Pancreas (tissue), 10 donors: ENCODE results near the gene NOG. TPM values are rescaled to one million over a fixed set of nuclear protein-coding genes. Genes with fewer than 3 reads are reported as not detected.

Experiments
- ATAC-seq, 4 donors: fragments of 200-7000 bp; cut with Tn5 transposase; one replicate each; pipeline versions ENCODE4 v1.8.0 to v1.9.1; 2020; ENCODE audit warnings: mild to moderate bottlenecking in 4 of 4, moderate library complexity in 4 of 4
- DNase-seq, 6 donors: peaks; one replicate each; pipeline ENCODE4 v3.0.0-alpha.2; 2020
- FAIRE-seq: peaks from 2 replicates; lab custom pipeline; 2012; peaks lifted over from hg19 to GRCh38; lab: Jason Lieb, UNC
- H3K27ac ChIP-seq, 4 donors: fragments of 200-600 bp; sonication (generic); 1 replicate in 3 of 4; 2 replicates in 1 of 4; pipeline versions ENCODE4 v1.5.0 to v1.8.0; 2020
- H3K27me3 ChIP-seq, 4 donors: fragments of 200-600 bp; one replicate each; pipeline ENCODE4 v1.8.0; 2021
- H3K36me3 ChIP-seq, 3 donors: fragments of 200-600 bp; sonication (generic) in 1 of 3; one replicate each; pipeline versions ENCODE4 v1.5.0 to v1.8.0; 2020 to 2021
- H3K4me1 ChIP-seq, 3 donors: fragments of 200-600 bp; one replicate each; pipeline ENCODE4 v1.8.0; 2021
- H3K4me3 ChIP-seq, 4 donors: fragments of 200-600 bp; sonication (generic) in 2 of 4; one replicate each; pipeline versions ENCODE4 v1.5.0 to v1.8.0; 2020 to 2021
- H3K9me3 ChIP-seq, 4 donors: fragments of 200-600 bp; one replicate each; pipeline ENCODE4 v1.8.0; 2021
- WGBS, 2 donors: extraction: QIAGEN DNeasy Blood & Tissue Kit; methylation state at CpG; one replicate each; pipeline ENCODE4 v1.1.7; 2013; 5-methylcytosine and 5-hydroxymethylcytosine counted together
- intact Hi-C, 3 donors: fragments of 100-400 bp; cut with DNase I; formaldehyde crosslinking; loops; one replicate each; pipeline versions ENCODE4 v1.11.1 to v1.14.2; 2022
- polyA plus RNA-seq, 2 donors: library from polyadenylated mRNA; stranded (reverse); fragments of 200-250 nt; gene quantifications; one replicate each; pipeline ENCODE4 v1.2.3, GENCODE V29; 2013
- total RNA-seq, 6 donors: library from RNA; stranded (reverse); fragmentation: NEBNext Ultra II Directional in 4 of 6; extraction: Animal tissue kit (Norgen Biotek cat#: 25700) in 4 of 6; gene quantifications; one replicate each; pipeline versions ENCODE4 v1.2.1 to v1.2.4, GENCODE V29; 2021 to 2023
- TF ChIP-seq, protein P1 (sequence below), 4 donors: fragments of 200-600 bp; sonication (generic) in 3 of 4; IDR thresholded peaks; one replicate each; pipeline versions ENCODE4 v1.5.0 to v1.8.0; 2021; ENCODE audit warnings: antibody characterized with exemption in 4 of 4
- donor health status: healthy with polysubstance abuse.
- donor health status: DM: no; HTN: no; CAD: no; lungs with moderate emphysema.
- donor health status: DM: no; HTN: no; CAD: no.
- donor health status: control.
- donor health status: control.
- donor health status: Bipolar disorder and iron deficiency.
- donor health status: DM: yes; HTN: yes; CAD: no.
- donor health status: DM: no; HTN: no; CAD: no.
- donor health status: DM: no; HTN: no; CAD: no.
- donor health status: DM: yes; HTN: yes; CAD: no.

Gene NOG
- total and polyA plus RNA-seq, 8 donors: 0.09 to 0.19 (median 0.13) TPM; not detected in 3

DNA sequence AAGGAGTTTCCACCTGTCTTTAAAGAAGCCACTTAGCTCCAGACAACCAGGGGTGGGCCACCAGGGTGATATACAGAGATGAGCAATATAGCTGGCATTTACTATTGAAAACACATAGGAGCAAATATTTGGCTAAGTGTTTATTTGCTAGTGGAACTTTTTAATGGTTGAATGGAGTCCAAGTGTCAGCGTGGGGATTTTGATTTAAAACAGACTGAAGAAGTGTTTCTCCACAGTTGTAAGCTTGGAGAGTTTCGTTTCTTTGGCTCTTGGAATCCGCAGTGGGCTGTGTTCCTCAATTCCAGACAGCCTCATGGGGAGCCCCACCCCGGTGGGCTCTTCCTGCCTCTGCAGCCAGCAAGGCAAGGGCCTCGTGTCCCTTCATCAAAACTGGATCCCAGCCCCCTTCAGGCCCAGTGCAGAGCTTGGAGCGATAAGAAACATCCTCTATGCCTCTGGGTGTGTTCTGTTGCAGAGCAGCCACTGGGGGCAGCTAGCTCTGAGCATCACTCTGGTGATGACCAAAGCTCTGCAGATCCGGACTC lies 36.1 kb downstream of the NOG start:
- TF ChIP-seq, protein P1, sequence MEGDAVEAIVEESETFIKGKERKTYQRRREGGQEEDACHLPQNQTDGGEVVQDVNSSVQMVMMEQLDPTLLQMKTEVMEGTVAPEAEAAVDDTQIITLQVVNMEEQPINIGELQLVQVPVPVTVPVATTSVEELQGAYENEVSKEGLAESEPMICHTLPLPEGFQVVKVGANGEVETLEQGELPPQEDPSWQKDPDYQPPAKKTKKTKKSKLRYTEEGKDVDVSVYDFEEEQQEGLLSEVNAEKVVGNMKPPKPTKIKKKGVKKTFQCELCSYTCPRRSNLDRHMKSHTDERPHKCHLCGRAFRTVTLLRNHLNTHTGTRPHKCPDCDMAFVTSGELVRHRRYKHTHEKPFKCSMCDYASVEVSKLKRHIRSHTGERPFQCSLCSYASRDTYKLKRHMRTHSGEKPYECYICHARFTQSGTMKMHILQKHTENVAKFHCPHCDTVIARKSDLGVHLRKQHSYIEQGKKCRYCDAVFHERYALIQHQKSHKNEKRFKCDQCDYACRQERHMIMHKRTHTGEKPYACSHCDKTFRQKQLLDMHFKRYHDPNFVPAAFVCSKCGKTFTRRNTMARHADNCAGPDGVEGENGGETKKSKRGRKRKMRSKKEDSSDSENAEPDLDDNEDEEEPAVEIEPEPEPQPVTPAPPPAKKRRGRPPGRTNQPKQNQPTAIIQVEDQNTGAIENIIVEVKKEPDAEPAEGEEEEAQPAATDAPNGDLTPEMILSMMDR (IDR thresholded peaks at IDR 0.05): no peak
- H3K4me3 ChIP-seq: no peak overlapping the region
- 21 to 28% methylated on average over 7 of the region's 7 CpGs for WGBS, 2 donors
- no peaks in the 10 kb centered on the region for H3K9me3 ChIP-seq
- intact Hi-C loops: no loop called here
- DNase-seq: no peak
- FAIRE-seq: no peak
- H3K27me3 ChIP-seq: no peaks in the 10 kb centered on the region
- peak in 1 of 4 donors; percentile 38 for ATAC-seq
- H3K36me3 ChIP-seq: no peaks in the 10 kb centered on the region
- no peaks in the 10 kb centered on the region for H3K4me1 ChIP-seq
- no peak overlapping the region for H3K27ac ChIP-seq

DNA sequence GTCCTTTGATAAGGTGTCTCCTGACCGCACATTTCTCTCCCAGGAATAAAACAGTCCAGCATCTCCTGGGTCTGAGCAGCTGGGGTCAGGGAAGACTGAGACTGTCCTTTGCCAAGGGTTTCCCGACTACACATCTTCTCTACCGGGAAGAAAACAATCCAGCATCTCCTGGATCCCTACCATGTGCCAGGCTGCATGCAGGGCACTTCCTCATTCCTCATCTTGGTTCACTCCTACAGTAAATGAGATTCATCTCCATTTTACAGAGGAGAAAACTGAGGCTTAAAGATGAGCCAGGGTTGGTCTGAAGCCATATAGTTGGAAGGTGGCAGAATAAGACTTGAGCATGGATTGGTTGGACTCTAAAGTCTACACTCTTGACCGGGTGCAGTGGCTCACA lies 36.7 kb downstream of the NOG start:
- FAIRE-seq (no peak), DNase-seq (no peak)
- WGBS, 2 donors: 60 to 71% methylated on average over 4 of the region's 4 CpGs

DNA sequence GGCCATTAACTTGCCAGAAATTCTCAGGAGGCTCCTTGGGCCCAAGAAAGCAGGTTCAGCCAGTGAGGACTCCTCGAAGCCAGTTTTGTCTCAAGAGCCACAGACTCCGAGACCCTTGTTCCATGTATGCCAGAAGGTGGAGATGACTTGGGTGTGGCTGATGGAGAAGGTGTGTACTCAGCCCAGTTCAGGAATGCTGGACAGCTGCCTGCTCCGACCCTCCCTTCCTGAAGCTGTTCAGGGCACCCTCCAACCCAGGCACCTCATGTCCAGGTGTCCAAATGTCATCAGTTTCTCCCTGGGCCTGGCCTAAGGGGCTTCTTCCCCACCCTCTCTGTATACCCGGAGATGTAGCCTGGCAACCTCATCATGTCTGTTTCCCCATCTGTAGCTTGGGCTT lies 40.2 kb downstream of the NOG start:
- TF ChIP-seq, protein P1 (IDR thresholded peaks at IDR 0.05): no peak
- H3K9me3 ChIP-seq: no peaks in the 10 kb centered on the region
- FAIRE-seq (no peak), DNase-seq (no peak), ATAC-seq (no peak)
- WGBS, 2 donors: 68 to 72% methylated on average over 4 of the region's 4 CpGs
- H3K27me3 ChIP-seq: no peaks in the 10 kb centered on the region
- intact Hi-C loops: no loop called here
- no peaks in the 10 kb centered on the region for H3K36me3 ChIP-seq
- no peak overlapping the region for H3K27ac ChIP-seq
- H3K4me3 ChIP-seq: no peak overlapping the region
- H3K4me1 ChIP-seq: no peaks in the 10 kb centered on the region

More for the DNA sequence above, 36.7 kb downstream of the NOG start:
- no peak overlapping the region for H3K4me3 ChIP-seq
- H3K27me3 ChIP-seq: no peaks in the 10 kb centered on the region
- no peaks in the 10 kb centered on the region for H3K36me3 ChIP-seq
- H3K27ac ChIP-seq: no peak overlapping the region
- intact Hi-C loops: no loop called here
- H3K4me1 ChIP-seq: no peaks in the 10 kb centered on the region
- TF ChIP-seq, protein P1 (IDR thresholded peaks at IDR 0.05): no peak
- H3K9me3 ChIP-seq: no peaks in the 10 kb centered on the region
- ATAC-seq: no peak

DNA sequence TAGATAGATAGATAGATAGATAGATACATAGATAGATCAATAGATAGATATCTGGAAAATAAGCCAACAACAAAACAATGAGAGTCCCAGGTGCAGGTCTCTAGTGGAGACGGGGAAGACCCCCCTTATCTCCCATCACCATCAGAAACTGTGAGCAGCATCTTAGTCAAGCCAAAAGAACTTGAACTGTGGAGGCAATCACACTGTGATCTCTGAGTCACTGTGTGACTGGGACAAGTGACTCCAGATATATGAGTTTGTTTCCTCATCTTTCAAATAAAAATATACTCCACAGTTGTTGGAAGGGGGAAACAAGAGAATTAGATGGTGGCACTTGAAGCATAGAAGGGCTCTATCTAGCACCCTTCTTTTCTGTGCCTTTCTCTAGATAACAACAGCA lies 42.1 kb downstream of the NOG start:
- Histone ChIP-seq H3K36me3 (no peaks in the 10 kb centered on the region), H3K4me1 (no peaks in the 10 kb centered on the region), H3K9me3 (no peaks in the 10 kb centered on the region), H3K27me3 (no peaks in the 10 kb centered on the region), H3K4me3 (no peak overlapping the region), H3K27ac (no peak overlapping the region)
- WGBS, 2 donors: 61 to 74% methylated on average over 1 of the region's 1 CpG
- DNase-seq (no peak), ATAC-seq (no peak), FAIRE-seq (no peak)
- intact Hi-C loops: no loop called here
- TF ChIP-seq, protein P1 (IDR thresholded peaks at IDR 0.05): no peak

DNA sequence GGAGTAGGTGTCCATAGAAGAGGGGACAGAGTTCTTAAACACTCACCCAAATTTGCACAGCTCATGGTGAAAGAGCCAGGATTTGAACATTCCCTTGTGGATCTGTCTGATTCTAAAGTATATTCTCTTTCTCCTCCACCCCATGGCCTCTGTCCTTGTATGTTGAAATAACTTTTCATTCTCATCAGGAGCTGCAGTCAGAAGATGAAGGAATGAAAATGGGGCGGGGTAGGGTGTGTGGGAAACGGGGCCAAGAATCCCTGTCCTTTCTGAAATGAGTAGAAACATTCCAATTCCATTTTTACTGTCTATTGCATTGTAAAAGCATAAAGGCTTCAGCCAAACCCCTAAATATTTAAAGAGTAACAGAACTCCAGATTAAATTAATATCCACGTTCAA lies 42.8 kb downstream of the NOG start:
- WGBS, 2 donors: 34 to 41% methylated on average over 3 of the region's 3 CpGs
- intact Hi-C loops: no loop called here
- FAIRE-seq: no peak

More for the DNA sequence above, 42.8 kb downstream of the NOG start:
- TF ChIP-seq, protein P1 (IDR thresholded peaks at IDR 0.05): no peak
- Histone ChIP-seq H3K36me3 (no peaks in the 10 kb centered on the region), H3K27me3 (no peaks in the 10 kb centered on the region), H3K9me3 (no peaks in the 10 kb centered on the region), H3K27ac (no peak overlapping the region), H3K4me1 (no peaks in the 10 kb centered on the region), H3K4me3 (no peak overlapping the region)
- no peak for DNase-seq
- no peak for ATAC-seq
